NCI-H1417 treated with DMSO at 0.1 percent for 48 hours (cell line): ENCODE data around the gene APOO.

Experiments
- DNase-seq: peaks from one replicate; lab custom pipeline; 2025; lab: John Stamatoyannopoulos, UW

APOO gene

DNA sequence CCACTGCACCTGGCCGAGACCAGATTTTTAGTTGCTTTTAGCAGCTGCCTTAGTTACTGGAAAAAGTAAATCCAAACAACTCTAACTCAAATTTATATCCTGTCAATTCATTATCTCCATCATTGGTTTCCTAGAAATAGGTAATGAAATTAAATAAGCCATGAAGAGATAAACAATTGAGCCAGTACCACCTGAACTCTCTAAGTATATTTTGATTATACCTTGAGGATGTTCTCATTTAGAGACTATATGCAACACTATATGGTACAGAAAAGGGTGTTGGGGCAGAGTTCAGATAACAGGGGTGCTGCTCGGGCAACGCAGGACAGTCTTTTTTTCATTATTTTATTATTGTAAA, 89.8 kb downstream of the APOO start:
- DNase-seq: no peak

DNA sequence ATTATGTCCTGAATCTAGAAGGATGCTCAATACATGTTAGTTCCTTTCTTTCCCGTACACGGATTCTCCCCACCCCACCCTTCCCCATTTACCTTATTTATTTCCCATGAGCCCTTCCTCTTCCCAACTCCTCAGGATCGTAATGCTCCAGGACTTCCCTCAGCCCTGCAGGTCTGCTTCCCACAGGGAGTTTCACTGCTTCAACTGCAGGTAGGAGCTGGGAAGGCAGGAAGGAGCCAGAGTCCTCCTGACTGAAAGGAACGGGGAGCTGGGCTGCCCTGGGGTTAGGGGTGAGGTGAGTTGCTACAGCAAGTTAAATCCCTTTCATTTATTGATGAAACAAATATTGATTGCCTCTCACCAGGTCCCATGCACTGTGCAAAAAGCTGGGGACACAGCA, 91.6 kb downstream of the APOO start:
- no peak for DNase-seq

DNA sequence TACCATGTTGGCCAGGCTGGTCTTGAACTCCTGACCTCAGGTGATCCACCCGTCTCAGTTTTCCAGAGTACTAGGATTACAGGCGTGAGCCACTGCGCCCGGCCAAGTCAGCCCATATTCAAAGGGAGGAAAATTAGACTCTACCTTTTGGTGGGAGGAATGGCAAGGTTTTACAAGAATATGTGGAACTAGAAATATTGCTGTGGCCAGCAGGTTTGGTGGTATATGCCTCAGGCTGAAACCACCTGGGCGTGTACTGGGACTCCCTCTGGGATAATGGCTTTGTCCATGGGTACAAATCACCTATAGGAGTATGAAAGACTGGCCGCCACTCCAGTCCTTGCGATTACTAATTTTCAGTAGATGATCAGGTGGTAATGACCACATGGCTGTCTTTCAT, 92.4 kb downstream of the APOO start:
- no peak for DNase-seq

DNA sequence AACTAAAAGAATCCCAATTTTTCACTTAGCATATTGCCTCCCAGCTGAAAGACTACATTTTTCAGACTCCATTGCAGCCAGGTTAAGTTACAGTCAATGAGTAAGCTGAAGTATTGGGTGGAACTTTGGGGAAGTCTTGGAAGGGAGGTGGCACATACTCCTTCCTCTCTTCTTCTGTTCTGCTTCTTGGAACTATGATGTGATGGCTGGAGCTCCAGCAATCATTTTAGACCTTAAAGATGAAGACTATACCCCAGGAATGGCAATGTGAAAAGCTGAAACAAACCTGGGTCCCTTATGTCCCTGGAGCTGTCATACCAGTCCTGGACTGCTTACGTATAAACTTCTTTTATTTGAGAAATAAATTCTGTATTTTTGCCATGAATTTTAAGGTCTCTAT, 93.9 kb downstream of the APOO start:
- no peak for DNase-seq

DNA sequence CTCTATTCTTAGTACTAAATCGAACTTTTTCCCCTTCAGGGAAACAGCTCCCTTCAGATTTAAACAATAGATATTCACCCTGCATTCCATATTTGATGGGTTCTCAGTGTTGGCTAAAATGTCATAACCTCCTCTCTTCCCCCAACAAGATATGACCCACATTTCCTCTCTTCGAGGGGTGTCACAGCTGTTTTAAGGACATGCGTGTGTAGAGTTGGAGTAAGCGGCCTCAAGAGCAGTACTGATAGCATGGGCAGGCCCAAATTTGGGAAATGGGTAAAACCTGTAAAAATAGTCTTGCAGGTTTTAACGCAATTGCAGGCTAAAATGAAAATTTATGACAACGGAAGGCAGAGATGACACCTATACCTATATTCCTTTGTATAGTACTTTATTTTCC, 96.1 kb downstream of the APOO start:
- no peak for DNase-seq

DNA sequence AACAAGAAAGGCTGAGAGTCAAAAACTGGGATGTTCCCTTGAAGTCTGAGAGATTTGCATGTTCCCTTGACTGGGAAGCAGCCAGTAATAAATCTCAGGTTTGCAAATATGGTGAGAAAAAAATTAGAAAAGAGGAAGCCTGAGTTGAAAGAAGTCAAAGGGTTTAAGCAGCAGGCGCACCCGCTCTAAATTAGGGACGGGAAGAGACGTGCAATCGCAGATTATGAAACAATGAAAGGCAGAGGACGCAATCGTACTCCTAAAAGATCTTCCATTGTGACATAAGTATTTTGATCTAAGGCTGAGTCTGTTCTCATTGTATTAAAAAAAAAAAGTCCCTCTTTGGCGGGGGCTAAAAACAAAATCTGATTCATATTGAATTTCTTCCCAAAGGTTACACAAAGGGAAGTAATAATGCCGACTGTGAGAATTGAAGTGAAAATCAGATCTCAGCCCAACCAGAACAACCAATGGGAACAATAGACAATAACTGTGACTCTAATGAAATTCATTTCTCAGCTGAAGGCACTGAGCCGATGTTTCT, 96.6 kb downstream of the APOO start:
- DNase-seq: no peak

DNA sequence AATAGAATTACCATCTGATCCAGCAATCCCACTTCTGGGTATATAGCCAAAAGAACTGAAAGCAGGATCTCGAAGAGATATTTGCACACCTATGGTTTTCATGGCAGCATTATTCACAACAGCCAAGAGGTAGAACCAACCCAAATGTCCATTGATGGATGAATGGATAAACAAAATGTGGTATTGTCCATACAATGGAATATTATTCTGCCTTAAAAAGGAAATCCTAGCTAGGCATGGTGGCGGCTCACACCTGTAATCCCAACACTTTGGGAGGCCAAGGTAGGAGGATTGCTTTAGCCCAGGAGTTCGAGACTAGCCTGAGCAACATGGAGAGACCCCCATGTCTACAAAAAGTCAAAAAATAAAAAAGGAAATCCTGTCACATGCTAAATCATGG, 97.5 kb downstream of the APOO start:
- DNase-seq: no peak

DNA sequence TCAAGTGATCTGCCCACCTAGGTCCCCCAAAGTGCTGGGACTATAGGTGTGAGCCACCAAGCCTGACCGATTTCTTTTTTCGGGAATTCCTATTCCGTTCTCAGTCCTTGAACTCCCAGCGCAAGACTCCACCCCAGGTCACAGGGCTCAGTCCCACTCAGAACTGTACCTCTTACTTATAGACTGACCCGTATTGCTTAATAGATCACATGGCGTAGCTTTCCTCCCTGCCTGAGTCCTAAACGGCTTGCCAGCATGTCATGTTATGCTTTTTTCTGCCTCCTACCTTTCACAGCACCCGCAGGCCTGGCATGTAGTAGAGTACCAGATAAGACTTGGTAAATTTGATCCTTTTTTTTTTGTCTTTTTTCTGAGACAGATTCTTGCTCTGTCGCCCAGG, 102.3 kb downstream of the APOO start:
- DNase-seq: no peak

DNA sequence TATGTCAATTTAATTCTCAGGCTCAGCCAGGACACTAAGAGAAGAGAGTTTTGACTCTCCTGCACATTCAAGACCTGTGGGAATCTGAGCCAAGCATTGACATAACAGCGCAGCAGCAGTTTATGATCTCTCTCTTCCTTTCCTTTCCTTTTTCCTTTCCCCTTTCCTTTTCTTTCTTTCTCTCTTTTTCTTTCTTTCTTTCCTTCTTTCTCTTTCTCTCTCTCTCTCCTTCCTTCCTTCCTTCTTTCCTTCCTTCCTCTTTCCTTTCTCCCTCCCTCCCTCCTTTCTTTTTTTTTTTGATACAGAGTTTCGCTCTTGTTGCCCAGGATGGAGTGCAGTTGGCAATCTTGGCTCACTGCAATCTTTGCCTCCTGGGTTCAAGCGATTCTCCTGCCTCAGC, 103.2 kb downstream of the APOO start:
- no peak for DNase-seq

DNA sequence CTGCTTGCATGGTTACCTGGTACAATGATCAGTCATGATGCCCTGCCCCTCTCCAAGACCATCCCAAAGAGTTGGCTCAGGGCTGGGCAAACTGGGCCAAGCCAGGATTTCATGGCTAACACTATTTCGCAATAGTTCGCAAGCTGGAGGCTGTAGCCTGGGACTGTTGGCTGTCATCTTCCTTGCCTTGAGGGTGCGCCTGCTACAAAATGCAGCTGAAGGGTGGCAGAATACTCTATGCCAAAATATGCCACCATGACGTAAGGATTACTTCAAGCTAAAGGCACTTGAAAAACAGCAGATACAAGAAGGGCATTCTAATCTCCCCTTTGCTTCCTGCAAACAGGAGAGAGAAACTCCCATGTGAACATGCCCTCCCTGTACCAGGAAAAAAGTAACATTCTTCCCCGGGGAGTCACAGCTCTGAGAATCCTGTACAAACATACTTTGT, 103.8 kb downstream of the APOO start:
- DNase-seq: no peak

DNA sequence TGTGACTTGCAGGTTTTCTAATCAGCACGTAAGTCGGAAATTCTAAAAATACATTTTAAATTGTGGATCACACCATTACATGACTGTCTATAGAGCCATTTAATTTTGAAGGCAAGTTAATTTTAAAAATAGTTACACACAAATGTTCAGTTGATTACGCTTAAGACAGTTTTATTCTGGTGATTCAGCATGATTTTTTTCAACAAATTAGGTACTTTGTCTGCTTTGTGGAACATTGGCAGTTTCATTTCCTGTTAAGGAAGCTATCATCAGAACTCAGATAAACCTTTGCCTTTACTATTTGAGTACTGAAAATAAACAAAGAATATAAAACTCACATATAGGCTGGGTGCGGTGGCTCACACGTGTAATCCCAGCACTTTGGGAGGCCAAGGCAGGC, 105.3 kb downstream of the APOO start:
- DNase-seq: no peak

DNA sequence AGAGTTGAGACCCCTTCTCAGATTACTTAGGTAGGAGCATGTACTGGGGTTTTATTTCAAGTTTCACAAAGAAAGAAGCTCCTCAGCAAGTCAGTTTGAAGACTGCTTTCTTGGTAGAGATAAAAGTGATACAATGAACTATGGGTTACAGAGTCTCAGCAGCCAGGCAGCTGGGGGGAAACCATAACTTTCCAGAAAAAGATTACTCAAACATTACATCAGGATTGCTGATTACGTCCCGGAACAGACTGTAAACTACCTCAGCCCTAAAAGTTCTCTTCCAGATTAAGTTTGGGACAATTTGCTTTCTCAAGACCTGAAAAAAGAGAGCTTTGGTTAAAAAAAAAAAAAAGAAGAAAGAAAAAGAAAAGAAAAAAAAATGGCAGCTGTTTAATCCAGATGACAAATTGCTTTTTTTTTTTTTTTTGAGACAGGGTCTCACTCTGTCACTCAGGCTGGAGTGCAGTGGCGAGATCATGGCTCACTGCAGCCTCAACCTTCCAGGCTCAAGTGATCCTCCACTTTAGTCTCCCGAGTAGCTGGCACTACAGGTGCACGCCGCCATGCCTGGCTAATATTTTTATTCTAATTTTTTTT, 108.2 kb downstream of the APOO start:
- DNase-seq: no peak

DNA sequence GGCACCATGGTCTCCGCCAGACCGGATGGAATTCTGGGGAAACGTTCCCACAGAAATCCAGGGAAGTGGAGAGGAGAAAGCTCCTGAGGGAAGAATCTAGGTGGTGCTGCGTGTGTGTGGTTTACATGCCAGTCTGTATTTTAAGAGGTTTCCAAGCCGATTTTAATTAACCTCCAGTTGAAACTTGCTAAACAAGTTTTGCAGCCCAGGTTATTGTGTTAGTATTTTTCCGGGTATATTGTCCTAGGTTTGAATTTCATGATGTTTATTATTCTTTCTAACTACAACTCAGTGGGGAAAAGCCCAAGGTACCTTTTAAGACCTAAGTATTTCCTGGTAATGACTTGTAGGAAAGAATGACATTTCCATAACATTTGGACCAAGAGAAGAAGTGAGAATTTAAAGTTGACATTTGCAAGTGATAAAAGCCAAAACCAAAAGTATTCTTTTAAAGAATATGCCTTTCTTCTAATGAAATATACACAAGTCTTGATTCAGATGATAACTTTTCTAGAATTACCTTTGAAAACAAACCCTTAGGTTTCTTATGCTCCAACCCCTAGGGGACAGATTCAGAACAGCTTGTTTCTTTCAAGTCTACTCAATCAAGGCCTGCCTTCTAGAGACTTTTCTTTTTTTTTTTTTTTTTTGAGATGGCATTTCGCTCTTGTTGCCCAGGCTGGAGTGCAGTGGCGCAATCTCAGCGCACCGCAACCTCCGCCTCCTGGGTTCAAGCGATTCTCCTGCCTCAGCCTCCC, 110.2 kb downstream of the APOO start:
- DNase-seq: peak; percentile 7

DNA sequence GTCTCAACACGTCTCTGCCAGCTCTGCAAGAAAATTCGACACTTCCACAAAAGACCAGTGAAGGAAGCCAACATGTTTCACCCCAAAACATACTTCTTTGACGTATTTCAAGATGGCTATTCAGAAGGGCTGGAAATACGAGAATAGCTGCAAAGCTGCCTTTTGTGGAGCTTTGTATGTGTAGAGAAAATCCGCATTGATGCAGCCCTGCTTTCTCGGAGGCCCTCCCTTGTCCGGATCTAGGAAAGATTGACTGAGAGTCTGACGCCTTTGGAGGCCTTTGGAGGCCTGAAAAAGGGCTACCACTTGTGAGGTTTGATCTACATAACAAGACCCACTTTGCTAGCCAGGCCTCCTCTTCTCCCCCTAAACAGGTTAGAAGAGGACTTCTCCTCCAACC, 112.5 kb downstream of the APOO start:
- DNase-seq: no peak

DNA sequence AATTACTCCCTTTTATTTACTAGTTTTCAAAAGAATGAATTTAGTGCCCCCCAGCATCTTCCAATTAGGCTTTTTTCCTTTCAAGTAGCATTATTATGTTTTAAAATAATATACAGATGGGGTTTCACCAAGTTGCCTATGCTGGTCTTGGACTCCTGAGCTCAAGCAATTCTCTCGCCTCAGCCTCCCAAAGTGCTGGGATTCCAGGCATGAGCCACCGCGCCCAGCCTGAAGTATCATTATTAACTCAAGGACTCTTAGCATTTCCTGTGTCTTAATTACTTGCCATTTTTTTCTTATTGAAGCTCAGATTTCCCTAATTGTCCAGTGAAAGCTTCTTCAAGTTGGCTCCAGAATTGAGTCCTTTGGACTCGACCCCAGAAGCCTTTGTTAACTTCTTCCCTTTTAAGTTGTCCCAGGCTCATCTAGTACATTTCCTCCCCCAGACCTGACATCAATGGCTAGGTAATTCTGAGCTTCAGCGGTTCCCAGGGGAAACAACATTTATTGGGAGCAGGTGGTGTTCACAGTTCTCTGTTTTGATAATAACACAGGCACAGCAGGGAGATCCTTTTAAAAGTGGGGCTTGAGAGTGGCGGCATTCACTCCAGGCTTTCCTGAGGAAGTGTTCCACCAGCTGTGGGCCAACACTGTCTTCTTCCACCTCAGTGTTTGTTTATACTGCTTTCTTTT, 114.7 kb downstream of the APOO start:
- peak; percentile 78 for DNase-seq

DNA sequence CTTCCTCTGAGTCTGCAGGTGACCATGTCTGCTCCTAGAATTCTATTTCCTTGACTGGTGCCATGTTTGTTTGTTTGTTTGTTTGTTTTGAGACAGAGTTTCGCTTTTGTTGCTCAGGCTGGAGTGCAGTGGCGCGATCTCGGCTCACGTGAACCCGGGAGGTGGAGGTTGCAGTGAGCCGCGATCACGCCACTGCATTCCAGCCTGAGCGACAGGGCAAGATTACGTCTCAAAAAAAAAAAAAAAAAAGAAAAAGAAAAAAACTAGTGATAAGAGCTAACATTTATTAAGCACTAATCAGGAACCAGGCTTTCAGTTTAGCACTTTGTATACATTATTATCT, 117.6 kb downstream of the APOO start:
- DNase-seq: no peak

DNA sequence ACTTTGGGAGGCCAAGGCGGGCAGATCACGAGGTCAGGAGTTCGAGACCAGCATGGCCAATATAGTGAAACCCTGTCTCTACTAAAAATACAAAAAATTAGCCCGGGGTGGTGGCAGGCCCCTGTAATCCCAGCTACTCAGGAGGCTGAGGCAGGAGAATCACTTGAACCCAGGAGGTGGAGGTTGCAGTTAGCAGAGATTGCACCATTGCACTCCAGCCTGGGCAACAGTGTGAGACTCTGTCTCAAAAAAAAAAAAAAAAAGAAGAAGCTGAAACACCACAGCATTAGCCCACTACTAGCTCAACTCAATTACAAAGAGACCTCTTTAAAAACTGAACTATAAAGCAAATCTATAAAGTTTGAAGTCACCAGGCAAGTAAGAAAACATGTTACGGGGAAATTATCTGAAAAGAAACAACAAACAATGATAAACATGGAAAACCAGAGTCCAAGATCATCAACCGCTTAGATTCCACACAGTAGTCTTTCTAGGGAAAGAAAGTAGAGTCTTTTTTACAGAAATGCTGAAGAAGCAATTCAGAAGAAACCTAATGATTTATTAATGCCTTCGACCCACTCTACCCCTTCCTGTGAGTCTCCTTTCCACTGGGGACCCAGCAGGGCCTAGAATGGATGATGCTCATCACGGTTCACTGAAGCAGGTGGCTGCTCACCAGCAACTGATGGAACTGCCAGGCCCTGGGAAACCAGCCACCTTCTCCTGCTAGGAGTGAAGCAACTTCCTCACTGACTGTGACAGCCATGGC, 118.2 kb downstream of the APOO start:
- DNase-seq: no peak

DNA sequence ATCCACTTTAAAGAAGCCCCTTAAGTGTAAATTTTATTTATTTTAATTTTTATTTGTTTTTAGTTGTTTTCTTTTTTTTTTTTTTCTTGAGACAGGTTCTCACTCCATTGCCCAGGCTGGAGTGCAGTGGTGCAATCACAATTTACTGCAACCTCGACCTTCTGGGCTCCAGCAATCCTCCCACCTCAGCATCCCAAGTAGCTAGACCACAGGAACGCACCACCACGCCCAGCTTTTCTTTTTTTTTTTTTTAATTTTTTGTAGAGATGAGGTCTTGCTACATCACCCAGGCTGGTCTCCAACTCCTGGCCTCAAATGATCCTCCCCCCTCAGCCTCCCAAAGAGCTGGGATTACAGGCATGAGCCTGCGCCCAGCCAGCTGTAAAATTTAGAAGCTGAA, 118.8 kb downstream of the APOO start:
- no peak for DNase-seq

DNA sequence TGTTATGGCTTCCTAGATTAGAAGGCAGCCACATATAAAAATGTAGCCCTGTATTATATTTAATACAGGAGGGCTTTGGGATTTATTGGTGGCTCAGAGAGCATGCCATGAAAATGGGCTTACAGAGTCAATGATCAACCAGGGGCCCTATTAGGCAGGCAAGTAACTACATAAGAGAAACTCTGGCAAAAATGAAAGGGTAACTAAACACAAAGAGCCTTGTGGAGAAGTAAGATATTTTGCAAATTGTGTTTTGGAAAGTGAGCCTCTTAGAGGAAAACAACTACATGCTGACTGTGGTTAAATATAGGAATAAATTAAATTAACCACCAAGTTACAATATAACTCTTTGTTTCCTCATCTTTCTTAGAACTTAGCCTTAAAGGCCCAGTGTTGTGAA, 119.2 kb downstream of the APOO start:
- no peak for DNase-seq

DNA sequence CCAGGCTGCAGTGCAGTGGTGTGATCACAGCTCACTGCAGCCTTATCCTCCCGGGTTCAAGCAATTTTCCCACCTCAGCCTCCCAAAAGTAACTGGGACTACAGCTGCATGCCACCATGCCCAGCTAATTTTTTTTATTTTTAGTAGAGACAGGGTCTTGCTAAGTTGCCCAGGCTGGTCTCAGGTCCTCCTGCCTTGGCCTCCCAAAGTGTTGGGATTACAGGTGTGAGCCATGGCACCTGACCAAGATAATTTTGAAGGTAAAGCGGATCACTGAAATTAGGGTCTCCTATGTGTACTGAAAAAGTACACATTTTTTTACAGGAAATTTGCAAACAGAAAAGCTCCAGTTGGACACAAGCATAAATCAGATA, 120.0 kb downstream of the APOO start:
- DNase-seq: no peak

DNA sequence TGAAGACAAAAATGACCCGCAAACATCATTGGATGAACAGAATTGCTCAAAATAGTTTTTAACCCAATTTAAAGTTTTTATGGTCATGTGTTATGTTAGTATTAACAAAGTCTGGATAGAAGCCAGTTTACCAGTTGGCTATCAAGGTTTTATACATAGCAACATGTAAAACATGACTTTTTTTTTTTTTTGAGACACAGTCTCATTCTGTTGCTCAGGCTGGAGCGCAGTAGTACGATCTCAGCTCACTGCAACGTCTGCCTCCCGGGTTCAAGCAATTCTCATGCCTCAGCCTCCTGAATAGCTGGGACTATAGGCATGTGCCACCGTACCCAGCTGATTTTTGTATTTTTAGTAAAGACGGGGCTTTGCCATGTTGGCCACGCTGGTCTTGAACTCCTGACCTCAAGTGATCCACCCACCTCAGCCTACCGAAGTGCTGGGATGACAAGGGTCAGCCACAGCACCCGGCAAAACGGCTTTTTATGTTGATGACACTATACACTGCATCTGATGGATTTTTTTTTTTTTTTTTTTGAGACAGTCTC, 121.4 kb downstream of the APOO start:
- no peak for DNase-seq

DNA sequence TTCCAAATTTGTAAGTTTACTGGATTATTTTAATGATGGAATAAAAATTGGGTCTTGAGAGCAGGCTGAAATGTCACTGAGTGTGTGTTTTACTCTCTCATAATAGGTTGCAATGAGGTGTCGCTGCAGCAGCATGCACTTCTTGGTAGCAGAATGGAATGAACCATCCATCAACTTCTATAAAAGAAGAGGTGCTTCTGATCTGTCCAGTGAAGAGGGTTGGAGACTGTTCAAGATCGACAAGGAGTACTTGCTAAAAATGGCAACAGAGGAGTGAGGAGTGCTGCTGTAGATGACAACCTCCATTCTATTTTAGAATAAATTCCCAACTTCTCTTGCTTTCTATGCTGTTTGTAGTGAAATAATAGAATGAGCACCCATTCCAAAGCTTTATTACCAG, 122.2 kb downstream of the APOO start:
- no peak for DNase-seq
